GM23338 (cell line): ENCODE data around the gene PHLDB3. TPM values are rescaled to one million over a fixed set of nuclear protein-coding genes. Genes with fewer than 3 reads are reported as not detected.

Experiments used
- ATAC-seq: fragments of 200-7000 bp; cut with Tn5 transposase; 3 replicates; pipeline ENCODE4 v1.9.1; 2020
- DNase-seq: peaks from one replicate; pipeline ENCODE4 v3.0.0-alpha.2; 2015; ENCODE audit warnings: low spot score
- H2AFZ ChIP-seq: fragments of 200-600 bp; sonication (generic); 2 replicates; pipeline ENCODE4 v1.8.0; 2016; ENCODE audit warnings: antibody characterized with exemption, mild to moderate bottlenecking, moderate library complexity
- H3F3A ChIP-seq: fragments of 200-600 bp; sonication (generic); replicated peaks from 2 replicates; pipeline ENCODE4 v1.8.0; 2017; ENCODE audit warnings: antibody characterized with exemption, mixed run types, low read depth
- H3K27ac ChIP-seq: fragments of 200-600 bp; sonication (generic); 2 replicates; pipeline ENCODE4 v1.6.1; 2016; ENCODE audit warnings: low read depth
- H3K27me3 ChIP-seq: fragments of 200-600 bp; sonication (generic); 2 replicates; pipeline ENCODE4 v1.8.0; 2016; ENCODE audit warnings: mild to moderate bottlenecking, mixed run types, moderate library complexity; ENCODE audit not compliant: insufficient read depth
- H3K36me3 ChIP-seq: fragments of 200-600 bp; sonication (generic); 2 replicates; pipeline ENCODE4 v1.8.0; 2016; ENCODE audit warnings: mild to moderate bottlenecking; ENCODE audit not compliant: insufficient read depth
- H3K4me1 ChIP-seq: fragments of 200-600 bp; sonication (generic); 2 replicates; pipeline ENCODE4 v1.8.0; 2016; ENCODE audit warnings: mild to moderate bottlenecking, moderate library complexity; ENCODE audit not compliant: insufficient read depth
- H3K4me2 ChIP-seq: fragments of 200-600 bp; sonication (generic); 2 replicates; pipeline ENCODE4 v1.7.1; 2017; ENCODE audit warnings: mixed run types
- H3K4me3 ChIP-seq: fragments of 200-600 bp; sonication (generic); 2 replicates; pipeline ENCODE4 v1.6.1; 2016; ENCODE audit warnings: mixed run types
- H3K79me2 ChIP-seq: fragments of 200-600 bp; sonication (generic); replicated peaks from 2 replicates; pipeline ENCODE4 v1.8.0; 2017; ENCODE audit warnings: mild to moderate bottlenecking; ENCODE audit not compliant: insufficient read depth
- H3K9me2 ChIP-seq: fragments of 200-600 bp; sonication (generic); 2 replicates; pipeline ENCODE4 v1.8.0; 2017; ENCODE audit not compliant: insufficient read depth
- H4K20me1 ChIP-seq: fragments of 200-600 bp; sonication (generic); replicated peaks from 2 replicates; pipeline ENCODE4 v1.8.0; 2017; ENCODE audit warnings: mild to moderate bottlenecking; ENCODE audit not compliant: insufficient read depth
- H3K27ac Mint-ChIP-seq: 2 replicates; pipeline ENCODE4 v1.8.0; 2020; ENCODE audit warnings: inconsistent platforms, mild to moderate bottlenecking, moderate library complexity, mixed read lengths
- H3K27me3 Mint-ChIP-seq: 3 replicates; pipeline ENCODE4 v1.8.0; 2022; ENCODE audit warnings: low read depth, mild to moderate bottlenecking, moderate library complexity, mixed read lengths, inconsistent platforms; ENCODE audit not compliant: insufficient read depth, poor library complexity
- H3K36me3 Mint-ChIP-seq: 3 replicates; pipeline ENCODE4 v1.8.0; 2021; ENCODE audit warnings: low read depth, mild to moderate bottlenecking, inconsistent platforms, moderate library complexity, mixed read lengths
- H3K4me1 Mint-ChIP-seq: 3 replicates; pipeline ENCODE4 v1.8.0; 2020; ENCODE audit warnings: mild to moderate bottlenecking, inconsistent platforms, mixed read lengths
- H3K4me3 Mint-ChIP-seq: 3 replicates; pipeline ENCODE4 v1.8.0; 2021; ENCODE audit warnings: moderate library complexity, mild to moderate bottlenecking, inconsistent platforms, mixed read lengths
- H3K9me3 Mint-ChIP-seq: 3 replicates; pipeline ENCODE4 v1.8.0; 2020; ENCODE audit warnings: moderate library complexity, mild to moderate bottlenecking, inconsistent platforms, mixed read lengths
- CREB1 ChIP-seq: fragments of 250-450 bp; sonication (Bioruptor Pico); IDR thresholded peaks from 2 replicates; pipeline ENCODE4 v1.5.0; 2020; ENCODE audit warnings: low read depth, mild to moderate bottlenecking, moderate library complexity
- EZH2phosphoT487 ChIP-seq: fragments of 200-600 bp; sonication (generic); IDR thresholded peaks from one replicate; pipeline ENCODE4 v1.8.1; 2018; ENCODE audit warnings: antibody characterized with exemption; ENCODE audit not compliant: unreplicated experiment
- JUNB ChIP-seq: IDR thresholded peaks from one replicate; pipeline ENCODE4 v1.6.1; 2016; ENCODE audit warnings: antibody characterized with exemption; ENCODE audit not compliant: unreplicated experiment
- POLR2AphosphoS5 ChIP-seq: IDR thresholded peaks from 2 replicates; pipeline ENCODE4 v1.6.1; 2016; ENCODE audit warnings: antibody characterized with exemption, low read depth
- ZNF331 ChIP-seq: fragments of 250-450 bp; sonication (Bioruptor Pico); IDR thresholded peaks from 2 replicates; pipeline ENCODE4 v1.5.0; 2020; ENCODE audit warnings: low read depth, mild to moderate bottlenecking, moderate library complexity
- ZNF462 ChIP-seq: fragments of 250-450 bp; sonication (Bioruptor Pico); IDR thresholded peaks from 2 replicates; pipeline ENCODE4 v1.5.0; 2020; ENCODE audit warnings: mild to moderate bottlenecking, moderate library complexity
- polyA plus RNA-seq: library from polyadenylated mRNA; unstranded; fragments of >200 nt; fragmentation: Nextera tagmentation; extraction: Ambion mirVana; gene quantifications from 2 replicates; pipeline ENCODE4 v1.2.1, GENCODE V29; 2016
- total RNA-seq: library from RNA; depleted of rRNA; stranded (reverse); fragments of >200 nt; shearing (Covaris generic); gene quantifications from 2 replicates; pipeline ENCODE4 v1.2.3, GENCODE V29; 2014

PHLDB3 gene
- total and polyA plus RNA-seq, 2 experiments from 2014 or later, result 6.3 to 15.4 TPM

GRCh38 chr19:43540381-43540780, 35.8 kb upstream of the PHLDB3 start:
- no peak for ATAC-seq
- Histone ChIP-seq H3K9me2 (0 out of 2 replicates have a peak, but pooled peaks cover 3% of the 10 kb centered on the region), H3K36me3 (peaks cover 17% of the 10 kb centered on the region), H3K4me2 (no peak overlapping the region), H3K27me3 (no peaks in the 10 kb centered on the region), H3F3A (no peaks in the 10 kb centered on the region), H3K4me3 (no peak overlapping the region), H3K79me2 (no peaks in the 10 kb centered on the region), H4K20me1 (no peaks in the 10 kb centered on the region; the same call in 1 of the 2 replicates), H3K27ac (no peak overlapping the region), H3K4me1 (no peaks in the 10 kb centered on the region), H2AFZ (no peak overlapping the region)
- H3K9me3 Mint-ChIP-seq, result peaks cover 21% of the 10 kb centered on the region
- peaks cover 76% of the 10 kb centered on the region for H3K36me3 Mint-ChIP-seq
- no peak overlapping the region for H3K4me3 Mint-ChIP-seq
- peaks cover 4% of the 10 kb centered on the region for H3K4me1 Mint-ChIP-seq
- DNase-seq, result no peak
- no peak for TF ChIP-seq ZNF462 (CRISPR knock-in tag)
- no peak for TF ChIP-seq ZNF331 (CRISPR knock-in tag)
- peaks cover 3% of the 10 kb centered on the region for H3K27me3 Mint-ChIP-seq
- no peak overlapping the region for H3K27ac Mint-ChIP-seq

GRCh38 chr19:43538922-43539321, 34.4 kb upstream of the PHLDB3 start:
- Mint-ChIP-seq H3K27ac (no peak overlapping the region), H3K4me1 (peaks cover 10% of the 10 kb centered on the region), H3K27me3 (peaks cover 3% of the 10 kb centered on the region), H3K36me3 (peaks cover 62% of the 10 kb centered on the region), H3K4me3 (no peak overlapping the region; the same call in 2 of the 3 replicates), H3K9me3 (peaks cover 21% of the 10 kb centered on the region)
- no peak overlapping the region for H3K4me2 ChIP-seq
- peaks cover 17% of the 10 kb centered on the region for H3K36me3 ChIP-seq
- no peaks in the 10 kb centered on the region for H3K79me2 ChIP-seq
- no peak overlapping the region for H3K27ac ChIP-seq
- H3K27me3 ChIP-seq, result no peaks in the 10 kb centered on the region
- no peak for DNase-seq
- H3K4me3 ChIP-seq, result no peak overlapping the region
- peaks cover 5% of the 10 kb centered on the region; the same call in 1 of the 2 replicates for H3F3A ChIP-seq
- H3K9me2 ChIP-seq, result 0 out of 2 replicates have a peak, but pooled peaks cover 3% of the 10 kb centered on the region
- H4K20me1 ChIP-seq, result no peaks in the 10 kb centered on the region; the same call in none of the 2 replicates
- H2AFZ ChIP-seq, result no peak overlapping the region
- no peak for ATAC-seq
- peaks cover 6% of the 10 kb centered on the region; the same call in 1 of the 2 replicates for H3K4me1 ChIP-seq
- TF ChIP-seq EZH2phosphoT487, result no peak
- TF ChIP-seq ZNF462 (CRISPR knock-in tag), result no peak
- TF ChIP-seq POLR2AphosphoS5, result no peak
- TF ChIP-seq CREB1, result no peak
- TF ChIP-seq JUNB, result no peak
